ENCODE data around the gene AUP1. TPM values are rescaled to one million over a fixed set of nuclear protein-coding genes. Genes with fewer than 3 reads are reported as not detected.

AUP1 gene
- total and polyA plus RNA-seq, 2 of the 8 experiments (the other 6 are each of a cell fraction or from before 2014, with no cell fraction given): 83.4 to 121 TPM

GRCh38 chr2:74522516-74522915 is 7.0 kb downstream of the AUP1 start (continued):
- TF ChIP-seq CHD7 (IDR thresholded peaks at IDR 0.05; ENCODE audit: insufficient replicate concordance, low read length): no peak
